ENCODE measurements around the gene DGKA.

DNA sequence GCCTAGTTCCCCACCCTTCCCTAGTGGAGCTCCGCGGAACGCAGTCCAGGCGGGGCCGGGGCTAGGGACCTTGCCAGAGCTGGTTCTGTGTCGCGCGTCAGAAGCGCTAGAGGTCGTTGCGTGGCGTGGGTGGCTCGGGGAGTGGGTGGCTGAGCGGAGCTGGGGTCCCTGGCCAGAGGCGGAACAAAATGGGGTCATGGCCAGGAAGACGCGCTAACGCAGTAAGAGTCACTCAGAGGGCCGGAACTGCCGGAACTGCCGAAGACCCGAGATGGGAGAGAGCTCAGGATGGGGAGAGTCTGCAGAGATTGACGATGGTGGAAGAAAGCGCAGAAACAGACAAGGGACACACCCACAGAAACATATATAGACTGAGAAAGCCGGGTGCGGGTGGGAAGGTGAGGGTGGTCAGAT, 4.8 kb downstream of the DGKA start:
- TF ChIP-seq YY1 (tag by site-specific recombination; IDR thresholded peaks at IDR 0.05) (no peak), ZNF157 (tag by site-specific recombination; IDR thresholded peaks at IDR 0.05) (no peak), ZNF354C (tag by site-specific recombination; IDR thresholded peaks at IDR 0.05; ENCODE audit: borderline replicate concordance, low read depth) (no peak)
- TF ChIP-seq, protein P1, sequence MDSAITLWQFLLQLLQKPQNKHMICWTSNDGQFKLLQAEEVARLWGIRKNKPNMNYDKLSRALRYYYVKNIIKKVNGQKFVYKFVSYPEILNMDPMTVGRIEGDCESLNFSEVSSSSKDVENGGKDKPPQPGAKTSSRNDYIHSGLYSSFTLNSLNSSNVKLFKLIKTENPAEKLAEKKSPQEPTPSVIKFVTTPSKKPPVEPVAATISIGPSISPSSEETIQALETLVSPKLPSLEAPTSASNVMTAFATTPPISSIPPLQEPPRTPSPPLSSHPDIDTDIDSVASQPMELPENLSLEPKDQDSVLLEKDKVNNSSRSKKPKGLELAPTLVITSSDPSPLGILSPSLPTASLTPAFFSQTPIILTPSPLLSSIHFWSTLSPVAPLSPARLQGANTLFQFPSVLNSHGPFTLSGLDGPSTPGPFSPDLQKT (IDR thresholded peaks at IDR 0.05; ENCODE audit: borderline replicate concordance, low read depth, low read length): no peak
